Kidney epithelial cell (primary cell): ENCODE measurements around the gene PLXDC1. TPM values are rescaled to one million over a fixed set of nuclear protein-coding genes. Genes with fewer than 3 reads are reported as not detected.
A peak's percentile ranks its signal among the peaks of the same experiment; 100 is the strongest.

Experiments
- DNase-seq: peaks from one replicate; pipeline ENCODE4 v3.0.0-alpha.2; 2010; ENCODE audit warnings: low read depth
- H3K27me3 ChIP-seq: 2 replicates; pipeline ENCODE4 v1.6.0; 2011; ENCODE audit warnings: low read length; ENCODE audit not compliant: control insufficient read depth, insufficient read depth
- H3K36me3 ChIP-seq: 2 replicates; pipeline ENCODE4 v1.5.1; 2011; ENCODE audit warnings: low read length; ENCODE audit not compliant: control insufficient read depth, insufficient read depth
- H3K4me3 ChIP-seq: 2 replicates; pipeline ENCODE4 v1.5.1; 2011; ENCODE audit warnings: low read depth, mild to moderate bottlenecking, control low read depth, low read length
- CTCF ChIP-seq: IDR thresholded peaks from 2 replicates; pipeline ENCODE4 v1.5.1; 2011; ENCODE audit warnings: mild to moderate bottlenecking, moderate library complexity, low read length, control low read depth, inconsistent platforms; ENCODE audit not compliant: insufficient read depth, poor library complexity, severe bottlenecking
- total RNA-seq: library from RNA; depleted of rRNA; stranded (reverse); fragments of >200 nt; gene quantifications from 2 replicates; pipeline ENCODE4 v1.2.3, GENCODE V29; 2015

Gene PLXDC1
- total RNA-seq, 1 donor from 2014 or later: 0.67 TPM

GRCh38 chr17:39156491-39156890, 5.1 kb upstream of the PLXDC1 start:
- DNase-seq: no peak
- Histone ChIP-seq H3K4me3 (no peak overlapping the region), H3K27me3 (peaks cover 15% of the 10 kb centered on the region), H3K36me3 (no peaks in the 10 kb centered on the region)
- TF ChIP-seq CTCF: no peak

GRCh38 chr17:39155654-39156053, 4.2 kb upstream of the PLXDC1 start:
- Histone ChIP-seq H3K27me3 (peaks cover 21% of the 10 kb centered on the region), H3K4me3 (no peak overlapping the region), H3K36me3 (no peaks in the 10 kb centered on the region)
- DNase-seq: no peak
- no peak for TF ChIP-seq CTCF

GRCh38 chr17:39153599-39154051, 2.2 kb upstream of the PLXDC1 start:
- H3K36me3 ChIP-seq: no peaks in the 10 kb centered on the region
- TF ChIP-seq CTCF: no peak
- peaks cover 36% of the 10 kb centered on the region for H3K27me3 ChIP-seq
- no peak for DNase-seq
- H3K4me3 ChIP-seq: peak overlapping the region; percentile 79

GRCh38 chr17:39151943-39152818, 744 bp upstream of the PLXDC1 start:
- H3K27me3 ChIP-seq: peaks cover 38% of the 10 kb centered on the region
- no peak for DNase-seq
- H3K4me3 ChIP-seq: peak overlapping the region; percentile 32
- H3K36me3 ChIP-seq: no peaks in the 10 kb centered on the region
- TF ChIP-seq CTCF: no peak

GRCh38 chr17:39150795-39151149, 665 bp downstream of the PLXDC1 start:
- Histone ChIP-seq H3K36me3 (no peaks in the 10 kb centered on the region), H3K27me3 (peaks cover 34% of the 10 kb centered on the region), H3K4me3 (no peak overlapping the region)
- TF ChIP-seq CTCF: no peak
- DNase-seq: no peak
